T-helper 17 cell (primary cell): ENCODE data around the gene NME7. TPM values are rescaled to one million over a fixed set of nuclear protein-coding genes. Genes with fewer than 3 reads are reported as not detected.
A peak's percentile ranks its signal among the peaks of the same experiment; 100 is the strongest.
"Not testable (repeated sequence)": the region's sequence is repeated elsewhere in the genome, so short reads cannot be mapped to it uniquely, and the experiment has no call there.

Source experiments
- ATAC-seq: fragments of 150-1000 bp; cut with Tn5 transposase; 2 replicates; pipeline ENCODE4 v1.10.0; 2021; ENCODE audit warnings: mild to moderate bottlenecking, moderate library complexity
- DNase-seq, 3 donors: peaks; one replicate each; pipeline versions ENCODE4 v3.0.0 to v3.0.0-alpha.2; 2020 to 2021
- H3K9me3 ChIP-seq: one replicate; pipeline ENCODE4 v1.7.0; 2013; ENCODE audit warnings: low read length, mild to moderate bottlenecking; ENCODE audit not compliant: control insufficient read depth, poor library complexity, severe bottlenecking
- H3K27ac Mint-ChIP-seq: one replicate; pipeline ENCODE4 v1.8.0; 2022; ENCODE audit warnings: mild to moderate bottlenecking, moderate library complexity, mixed read lengths
- H3K27me3 Mint-ChIP-seq: one replicate; pipeline ENCODE4 v1.8.0; 2022; ENCODE audit warnings: mixed read lengths
- H3K36me3 Mint-ChIP-seq: one replicate; pipeline ENCODE4 v1.8.0; 2022; ENCODE audit warnings: low read depth, mixed read lengths
- H3K4me1 Mint-ChIP-seq: one replicate; pipeline ENCODE4 v1.8.0; 2022; ENCODE audit warnings: mild to moderate bottlenecking, mixed read lengths
- H3K4me3 Mint-ChIP-seq: one replicate; pipeline ENCODE4 v1.8.0; 2022; ENCODE audit warnings: mild to moderate bottlenecking, moderate library complexity, mixed read lengths
- total RNA-seq, 4 donors: library from RNA in 2 of 4; stranded (reverse) in 2 of 4; gene quantifications; one replicate each; pipeline ENCODE4 v1.2.3 and lab custom pipeline; 2022 to 2026

The NME7 gene
- total RNA-seq, 2 donors from 2014 or later = 9.1 to 9.2 TPM

- Mint-ChIP-seq H3K27me3 (no peaks in the 10 kb centered on the region), H3K27ac (no peak overlapping the region), H3K4me1 (peaks cover 9% of the 10 kb centered on the region), H3K36me3 (peaks cover 4% of the 10 kb centered on the region), H3K4me3 (peak overlapping the region; percentile 37)
- no peak for DNase-seq
- ATAC-seq = no peak
- no peaks in the 10 kb centered on the region for H3K9me3 ChIP-seq
Measured at GRCh38 chr1:169309178-169310166, 58.1 kb downstream of the NME7 start.

- DNase-seq = no peak
- H3K4me3 Mint-ChIP-seq = no peak overlapping the region
- no peaks in the 10 kb centered on the region for H3K27me3 Mint-ChIP-seq
- peaks cover 3% of the 10 kb centered on the region for H3K36me3 Mint-ChIP-seq
- ATAC-seq = no peak
- no peaks in the 10 kb centered on the region for H3K9me3 ChIP-seq
- H3K4me1 Mint-ChIP-seq = peaks cover 6% of the 10 kb centered on the region
- no peak overlapping the region for H3K27ac Mint-ChIP-seq
Measured at GRCh38 chr1:169308313-169309039, 59.1 kb downstream of the NME7 start.

GRCh38 chr1:169307176-169307575 is 60.4 kb downstream of the NME7 start:
- ATAC-seq (no peak), DNase-seq (no peak)
- peaks cover 5% of the 10 kb centered on the region for H3K4me1 Mint-ChIP-seq
- no peaks in the 10 kb centered on the region for H3K9me3 ChIP-seq
- peaks cover 2% of the 10 kb centered on the region for H3K36me3 Mint-ChIP-seq
- H3K27ac Mint-ChIP-seq = no peak overlapping the region
- no peak overlapping the region for H3K4me3 Mint-ChIP-seq
- no peaks in the 10 kb centered on the region for H3K27me3 Mint-ChIP-seq

GRCh38 chr1:169305948-169306347 is 61.6 kb downstream of the NME7 start:
- Mint-ChIP-seq H3K36me3 (peaks cover 2% of the 10 kb centered on the region), H3K27ac (no peak overlapping the region), H3K4me3 (no peak overlapping the region), H3K27me3 (no peaks in the 10 kb centered on the region), H3K4me1 (peaks cover 5% of the 10 kb centered on the region)
- DNase-seq = no peak
- ATAC-seq = no peak
- H3K9me3 ChIP-seq = no peaks in the 10 kb centered on the region

GRCh38 chr1:169305356-169305755 is 62.2 kb downstream of the NME7 start:
- H3K27me3 Mint-ChIP-seq = no peaks in the 10 kb centered on the region
- H3K27ac Mint-ChIP-seq = no peak overlapping the region
- no peaks in the 10 kb centered on the region for H3K9me3 ChIP-seq

GRCh38 chr1:169300854-169301253 is 66.7 kb downstream of the NME7 start:
- H3K9me3 ChIP-seq = no peaks in the 10 kb centered on the region
- Mint-ChIP-seq H3K27ac (no peak overlapping the region), H3K27me3 (no peaks in the 10 kb centered on the region), H3K4me1 (peaks cover 4% of the 10 kb centered on the region), H3K4me3 (no peak overlapping the region), H3K36me3 (peaks cover 6% of the 10 kb centered on the region)
- DNase-seq (no peak), ATAC-seq (no peak)

More at GRCh38 chr1:169305356-169305755, 62.2 kb downstream of the NME7 start:
- peaks cover 2% of the 10 kb centered on the region for H3K36me3 Mint-ChIP-seq
- DNase-seq (no peak), ATAC-seq (no peak)
- H3K4me3 Mint-ChIP-seq = no peak overlapping the region
- H3K4me1 Mint-ChIP-seq = peaks cover 5% of the 10 kb centered on the region

GRCh38 chr1:169298441-169298840 is 69.2 kb downstream of the NME7 start:
- Mint-ChIP-seq H3K4me1 (peaks cover 10% of the 10 kb centered on the region), H3K4me3 (no peak overlapping the region), H3K27me3 (no peaks in the 10 kb centered on the region), H3K27ac (no peak overlapping the region), H3K36me3 (peaks cover 8% of the 10 kb centered on the region)
- DNase-seq = no peak
- no peaks in the 10 kb centered on the region for H3K9me3 ChIP-seq
- no peak for ATAC-seq

GRCh38 chr1:169295846-169296245 is 71.8 kb downstream of the NME7 start:
- Mint-ChIP-seq H3K4me3 (no peak overlapping the region), H3K4me1 (peaks cover 10% of the 10 kb centered on the region), H3K27ac (no peak overlapping the region), H3K36me3 (peaks cover 12% of the 10 kb centered on the region), H3K27me3 (no peaks in the 10 kb centered on the region)
- no peaks in the 10 kb centered on the region for H3K9me3 ChIP-seq
- DNase-seq (no peak), ATAC-seq (no peak)

GRCh38 chr1:169295425-169295824 is 72.2 kb downstream of the NME7 start:
- Mint-ChIP-seq H3K27me3 (no peaks in the 10 kb centered on the region), H3K27ac (no peak overlapping the region), H3K4me1 (peaks cover 10% of the 10 kb centered on the region), H3K4me3 (no peak overlapping the region), H3K36me3 (peaks cover 13% of the 10 kb centered on the region)
- DNase-seq = no peak
- no peak for ATAC-seq
- no peaks in the 10 kb centered on the region for H3K9me3 ChIP-seq

- Mint-ChIP-seq H3K4me3 (no peak overlapping the region), H3K27me3 (no peaks in the 10 kb centered on the region), H3K36me3 (peaks cover 15% of the 10 kb centered on the region), H3K4me1 (no peaks in the 10 kb centered on the region), H3K27ac (no peak overlapping the region)
- no peaks in the 10 kb centered on the region for H3K9me3 ChIP-seq
- DNase-seq (no peak), ATAC-seq (no peak)
Measured at GRCh38 chr1:169289016-169289415, 78.6 kb downstream of the NME7 start.

GRCh38 chr1:169288011-169288414 is 79.6 kb downstream of the NME7 start:
- Mint-ChIP-seq H3K4me3 (no peak overlapping the region), H3K36me3 (peaks cover 14% of the 10 kb centered on the region), H3K4me1 (no peaks in the 10 kb centered on the region), H3K27ac (no peak overlapping the region), H3K27me3 (no peaks in the 10 kb centered on the region)
- H3K9me3 ChIP-seq = no peaks in the 10 kb centered on the region
- DNase-seq = no peak
- ATAC-seq = no peak

GRCh38 chr1:169287280-169287679 is 80.3 kb downstream of the NME7 start:
- peaks cover 12% of the 10 kb centered on the region for H3K36me3 Mint-ChIP-seq
- no peaks in the 10 kb centered on the region for H3K9me3 ChIP-seq
- DNase-seq (no peak), ATAC-seq (no peak)
- no peaks in the 10 kb centered on the region for H3K27me3 Mint-ChIP-seq
- H3K27ac Mint-ChIP-seq = no peak overlapping the region
- no peaks in the 10 kb centered on the region for H3K4me1 Mint-ChIP-seq
- H3K4me3 Mint-ChIP-seq = no peak overlapping the region

- not testable (repeated sequence) for H3K27ac Mint-ChIP-seq, H3K36me3 Mint-ChIP-seq, H3K27me3 Mint-ChIP-seq, H3K4me3 Mint-ChIP-seq, H3K9me3 ChIP-seq, H3K4me1 Mint-ChIP-seq, DNase-seq, ATAC-seq
Measured at GRCh38 chr1:169281562-169281961, 86.0 kb downstream of the NME7 start.
